SU-DHL-6 (cell line): ENCODE measurements around the gene RAB8A.
"Not testable (repeated sequence)": the region's sequence is repeated elsewhere in the genome, so short reads cannot be mapped to it uniquely, and the experiment has no call there.

Experiments
- H2AFZ ChIP-seq: fragments of 200-600 bp; sonication (generic); 2 replicates; pipeline ENCODE4 v1.6.1; 2014; ENCODE audit warnings: low read depth, mild to moderate bottlenecking, moderate library complexity, mixed read lengths, antibody characterized with exemption, low read length; ENCODE audit not compliant: severe bottlenecking
- H3F3A ChIP-seq: fragments of 200-600 bp; shearing (Covaris generic); 2 replicates; pipeline ENCODE4 v1.6.0; 2016; ENCODE audit warnings: antibody characterized with exemption, mild to moderate bottlenecking; ENCODE audit not compliant: insufficient read depth
- H3K27ac ChIP-seq: fragments of 200-600 bp; sonication (generic); 2 replicates; pipeline ENCODE4 v1.5.1; 2016; ENCODE audit warnings: low read depth, mild to moderate bottlenecking, low read length, moderate library complexity, mixed read lengths
- H3K27me3 ChIP-seq: fragments of 200-600 bp; sonication (generic), shearing (Covaris generic); 2 replicates; pipeline ENCODE4 v1.6.0; 2014; ENCODE audit warnings: mild to moderate bottlenecking, low read length
- H3K36me3 ChIP-seq: fragments of 200-600 bp; sonication (generic); 2 replicates; pipeline ENCODE4 v1.6.1; 2014; ENCODE audit warnings: mild to moderate bottlenecking, low read length, mixed read lengths
- H3K4me2 ChIP-seq: fragments of 300-600, 200-600 bp; shearing (Covaris generic), sonication (generic); 2 replicates; pipeline ENCODE4 v1.6.0; 2014; ENCODE audit warnings: low read length, low read depth, mild to moderate bottlenecking; ENCODE audit not compliant: poor library complexity, severe bottlenecking
- H3K4me3 ChIP-seq: fragments of 200-600 bp; sonication (generic); 2 replicates; pipeline ENCODE4 v1.5.1; 2014; ENCODE audit warnings: antibody characterized with exemption, low read length, mild to moderate bottlenecking, mixed read lengths; ENCODE audit not compliant: insufficient read depth, poor library complexity, severe bottlenecking
- H3K79me2 ChIP-seq: fragments of 200-600 bp; sonication (generic); 2 replicates; pipeline ENCODE4 v1.6.1; 2014; ENCODE audit warnings: mild to moderate bottlenecking, low read length, moderate library complexity; ENCODE audit not compliant: insufficient read depth
- H3K9ac ChIP-seq: fragments of 200-600 bp; sonication (generic); 2 replicates; pipeline ENCODE4 v1.7.0; 2014; ENCODE audit warnings: mild to moderate bottlenecking, low read length
- H3K9me2 ChIP-seq: fragments of 200-600 bp; sonication (generic); replicated peaks from 2 replicates; pipeline ENCODE4 v1.6.1; 2014; ENCODE audit warnings: low read length; ENCODE audit not compliant: insufficient read depth
- H3K9me3 ChIP-seq: fragments of 200-600 bp; sonication (generic); 2 replicates; pipeline ENCODE4 v1.6.1; 2014; ENCODE audit warnings: low read length, mixed read lengths; ENCODE audit not compliant: insufficient read depth
- H4K20me1 ChIP-seq: fragments of 200-600 bp; sonication (generic); 2 replicates; pipeline ENCODE4 v1.6.1; 2014; ENCODE audit warnings: low read depth, mild to moderate bottlenecking, antibody characterized with exemption, low read length, moderate library complexity, mixed read lengths
- EZH2phosphoT487 ChIP-seq: fragments of 200-600 bp; sonication (generic), shearing (Covaris generic); conservative IDR thresholded peaks from 2 replicates; pipeline ENCODE4 v1.6.1; 2018; ENCODE audit warnings: mild to moderate bottlenecking, antibody characterized with exemption, low read length, moderate library complexity, mixed read lengths
- TF ChIP-seq, protein P1 (sequence below): fragments of 200-600 bp; sonication (generic); IDR thresholded peaks from one replicate; pipeline ENCODE4 v1.5.1; 2017; ENCODE audit warnings: antibody characterized with exemption, mild to moderate bottlenecking, low read length, moderate library complexity; ENCODE audit not compliant: insufficient read depth, poor library complexity, severe bottlenecking

The RAB8A gene

DNA sequence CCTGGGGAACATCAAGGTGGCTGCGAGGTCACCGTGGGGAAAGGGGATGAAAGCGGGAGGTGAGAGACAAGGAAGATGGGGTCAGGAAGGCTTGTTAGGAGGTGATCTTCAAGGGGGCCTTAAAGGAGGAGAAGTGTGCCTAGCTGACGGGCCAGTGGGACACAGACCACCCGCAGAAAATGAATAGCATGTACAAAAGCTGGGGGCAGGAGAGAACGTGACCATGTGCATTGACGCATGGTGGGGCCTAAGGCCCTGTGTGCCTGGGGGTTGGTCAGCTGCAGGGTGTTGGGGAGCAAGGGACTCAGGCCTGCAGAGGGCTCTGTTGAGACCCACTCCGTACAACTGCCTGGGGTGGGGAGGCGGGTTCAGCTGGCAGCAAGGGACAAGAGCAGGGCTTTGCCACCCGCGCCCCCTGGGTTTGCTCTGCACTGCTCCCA lies 5.9 kb downstream of the RAB8A start:
- Histone ChIP-seq H3K27ac (peak overlapping the region; percentile 98), H3K79me2 (peaks cover 58% of the 10 kb centered on the region), H3F3A (peaks cover 36% of the 10 kb centered on the region)

DNA sequence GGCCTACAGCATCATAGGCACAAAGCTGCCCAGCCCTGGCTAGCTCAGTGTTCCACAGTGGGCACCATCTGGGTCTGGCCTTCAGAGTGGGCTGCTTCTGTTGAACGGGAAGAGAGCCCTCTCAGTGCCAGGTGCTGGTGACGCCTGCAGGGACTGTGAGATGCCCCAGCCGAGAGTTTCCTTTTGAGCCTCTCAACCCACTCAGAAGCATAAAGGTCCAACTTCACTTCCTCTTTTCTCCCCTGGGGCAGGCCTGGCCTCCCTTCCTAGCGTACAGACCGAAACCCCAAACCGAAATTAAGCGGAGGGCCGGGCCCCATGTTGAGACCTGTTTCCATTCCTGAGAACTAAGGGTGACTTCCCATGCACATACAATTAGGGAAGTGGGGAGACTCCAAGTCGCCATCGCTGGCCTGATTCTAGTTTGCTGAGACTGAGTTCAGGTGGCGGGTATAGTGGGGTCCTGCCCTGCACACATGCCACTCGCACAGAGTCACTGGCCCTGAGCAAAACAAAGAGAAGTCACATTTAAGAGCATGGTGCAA lies 6.9 kb downstream of the RAB8A start:
- Histone ChIP-seq H3K9me3 (no peaks in the 10 kb centered on the region), H3K9ac (peak overlapping the region; percentile 53), H3K79me2 (peaks cover 54% of the 10 kb centered on the region), H3K4me3 (peak overlapping the region; percentile 30), H3K9me2 (no peaks in the 10 kb centered on the region), H3K4me2 (peak overlapping the region; percentile 66), H4K20me1 (no peaks in the 10 kb centered on the region), H2AFZ (no peak overlapping the region), H3K27me3 (no peaks in the 10 kb centered on the region), H3F3A (peaks cover 36% of the 10 kb centered on the region), H3K27ac (peak overlapping the region; percentile 98), H3K36me3 (peaks cover 5% of the 10 kb centered on the region; the same call in 1 of the 2 replicates)
- TF ChIP-seq, protein P1, sequence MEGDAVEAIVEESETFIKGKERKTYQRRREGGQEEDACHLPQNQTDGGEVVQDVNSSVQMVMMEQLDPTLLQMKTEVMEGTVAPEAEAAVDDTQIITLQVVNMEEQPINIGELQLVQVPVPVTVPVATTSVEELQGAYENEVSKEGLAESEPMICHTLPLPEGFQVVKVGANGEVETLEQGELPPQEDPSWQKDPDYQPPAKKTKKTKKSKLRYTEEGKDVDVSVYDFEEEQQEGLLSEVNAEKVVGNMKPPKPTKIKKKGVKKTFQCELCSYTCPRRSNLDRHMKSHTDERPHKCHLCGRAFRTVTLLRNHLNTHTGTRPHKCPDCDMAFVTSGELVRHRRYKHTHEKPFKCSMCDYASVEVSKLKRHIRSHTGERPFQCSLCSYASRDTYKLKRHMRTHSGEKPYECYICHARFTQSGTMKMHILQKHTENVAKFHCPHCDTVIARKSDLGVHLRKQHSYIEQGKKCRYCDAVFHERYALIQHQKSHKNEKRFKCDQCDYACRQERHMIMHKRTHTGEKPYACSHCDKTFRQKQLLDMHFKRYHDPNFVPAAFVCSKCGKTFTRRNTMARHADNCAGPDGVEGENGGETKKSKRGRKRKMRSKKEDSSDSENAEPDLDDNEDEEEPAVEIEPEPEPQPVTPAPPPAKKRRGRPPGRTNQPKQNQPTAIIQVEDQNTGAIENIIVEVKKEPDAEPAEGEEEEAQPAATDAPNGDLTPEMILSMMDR = no peak
- TF ChIP-seq EZH2phosphoT487 = no peak

More for the DNA sequence above, 5.9 kb downstream of the RAB8A start:
- Histone ChIP-seq H3K36me3 (peaks cover 8% of the 10 kb centered on the region; the same call in 1 of the 2 replicates), H3K9me3 (no peaks in the 10 kb centered on the region), H3K4me3 (no peak overlapping the region), H4K20me1 (no peaks in the 10 kb centered on the region), H3K9me2 (no peaks in the 10 kb centered on the region), H3K9ac (peak overlapping the region; percentile 53), H3K4me2 (peak overlapping the region; percentile 66), H3K27me3 (no peaks in the 10 kb centered on the region), H2AFZ (no peak overlapping the region)
- TF ChIP-seq, protein P1 = peak; percentile 52
- TF ChIP-seq EZH2phosphoT487 = no peak

DNA sequence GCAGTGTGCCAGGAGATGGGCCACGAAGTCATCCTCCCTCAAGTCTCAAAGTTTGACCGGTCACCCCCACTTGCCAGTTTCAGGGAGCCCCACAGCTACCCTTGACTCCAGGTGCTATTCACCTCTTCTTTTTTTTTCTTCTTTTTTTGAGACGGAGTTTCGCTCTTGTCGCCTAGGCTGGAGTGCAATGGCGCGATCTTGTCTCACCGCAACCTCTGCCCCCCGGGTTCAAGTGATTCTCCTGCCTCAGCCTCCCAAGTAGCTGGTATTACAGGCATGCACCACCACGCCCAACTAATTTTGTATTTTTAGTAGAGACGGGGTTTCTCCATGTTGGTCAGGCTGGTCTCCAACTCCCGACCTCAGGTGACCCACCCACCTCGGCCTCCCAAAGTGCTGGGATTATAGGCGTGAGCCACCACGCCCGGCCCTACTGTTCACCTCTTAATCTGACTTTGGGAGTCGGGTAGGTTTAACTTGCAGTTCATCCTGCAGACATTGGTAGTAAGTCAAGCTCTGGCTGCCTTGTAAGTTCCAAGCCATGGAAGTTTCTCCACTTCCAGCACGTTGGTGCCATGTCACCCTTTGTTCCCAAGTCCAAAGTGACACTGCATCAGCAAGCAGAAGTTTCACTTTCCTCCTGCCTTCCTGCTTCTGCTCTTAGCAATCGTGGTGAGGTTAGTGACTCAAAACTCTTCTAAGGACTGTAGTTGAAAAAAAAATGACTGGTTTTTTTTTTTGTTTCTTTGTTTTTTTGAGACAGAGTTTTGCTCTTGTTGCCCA lies 7.6 kb downstream of the RAB8A start:
- Histone ChIP-seq H3F3A (peaks cover 36% of the 10 kb centered on the region), H3K4me3 (peak overlapping the region; percentile 30), H3K4me2 (peak overlapping the region; percentile 66), H3K79me2 (peaks cover 48% of the 10 kb centered on the region), H3K27ac (peak overlapping the region; percentile 98), H3K9ac (peak overlapping the region; percentile 41; the same call in 1 of the 2 replicates)
- not testable (repeated sequence) for H3K9me2 ChIP-seq, H3K27me3 ChIP-seq, H3K36me3 ChIP-seq, H4K20me1 ChIP-seq, H2AFZ ChIP-seq, H3K9me3 ChIP-seq

DNA sequence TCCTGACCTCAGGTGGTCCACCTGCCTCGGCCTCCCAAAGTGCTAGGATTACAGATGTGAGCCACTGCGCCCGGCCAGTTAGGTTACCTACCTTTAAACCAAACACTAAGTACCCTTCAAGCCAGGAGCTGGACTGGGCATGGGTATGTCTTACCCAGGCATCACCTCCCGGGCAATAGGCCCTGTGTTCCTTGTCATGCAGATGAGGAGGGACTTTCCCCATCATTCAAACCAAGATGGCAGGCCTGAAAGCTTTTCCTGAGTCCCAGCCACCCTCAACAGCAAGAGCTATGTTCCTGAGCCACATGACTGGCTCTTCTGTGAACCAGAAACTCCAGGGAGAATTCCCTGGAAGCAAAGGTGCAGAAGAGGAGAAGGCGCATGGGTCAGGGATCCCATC lies 9.5 kb downstream of the RAB8A start:
- H4K20me1 ChIP-seq = no peaks in the 10 kb centered on the region
- TF ChIP-seq, protein P1 = no peak
- TF ChIP-seq EZH2phosphoT487 = no peak
- no peak overlapping the region for H3K4me3 ChIP-seq
- no peak overlapping the region for H2AFZ ChIP-seq
- H3K79me2 ChIP-seq = peaks cover 30% of the 10 kb centered on the region
- H3K9ac ChIP-seq = no peak overlapping the region
- peaks cover 5% of the 10 kb centered on the region; the same call in 1 of the 2 replicates for H3K36me3 ChIP-seq
- H3K27me3 ChIP-seq = no peaks in the 10 kb centered on the region
- no peaks in the 10 kb centered on the region for H3K9me2 ChIP-seq
- peaks cover 28% of the 10 kb centered on the region for H3F3A ChIP-seq
- H3K4me2 ChIP-seq = no peak overlapping the region
- H3K27ac ChIP-seq = no peak overlapping the region
- no peaks in the 10 kb centered on the region for H3K9me3 ChIP-seq
